GM19452 (cell line): ENCODE measurements around the gene NAPA.

Source experiments
- ATAC-seq: cut with Tn5 transposase; IDR thresholded peaks from one replicate; pipeline ENCODE4 v1.9.1; 2021; ENCODE audit not compliant: unreplicated experiment

The NAPA gene

DNA sequence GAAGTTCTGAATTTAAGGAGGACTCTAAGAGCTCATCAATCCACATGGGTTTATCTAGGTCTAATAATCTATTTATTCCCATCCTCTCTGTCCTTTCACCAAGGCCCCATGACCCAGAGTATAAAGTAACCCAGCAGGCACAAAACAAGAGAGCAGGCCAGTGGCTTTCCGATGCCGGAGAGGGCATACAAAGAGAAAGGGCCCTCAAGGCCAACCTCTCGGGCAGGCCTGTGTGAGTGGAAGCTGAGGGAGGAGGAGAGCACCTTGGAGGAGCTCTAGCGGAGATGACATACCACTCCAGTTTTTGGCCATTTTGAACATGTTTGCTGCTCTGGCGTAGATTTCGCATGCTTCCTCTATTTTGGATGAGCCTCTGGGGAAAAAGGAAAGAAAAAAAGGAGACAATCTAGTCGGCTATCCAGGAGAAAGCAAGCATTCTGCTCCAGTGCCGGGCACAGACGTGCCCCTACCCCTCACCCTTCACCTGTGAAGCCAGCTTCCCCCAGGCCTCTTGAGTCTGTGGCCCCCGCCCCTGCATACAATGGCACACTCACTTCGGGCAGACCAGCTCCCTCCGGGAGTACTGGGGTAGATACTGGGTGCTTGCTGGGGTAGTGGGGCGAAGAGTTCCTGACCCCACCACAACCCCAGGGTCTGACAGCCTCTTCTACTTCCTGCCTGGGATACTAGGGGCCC is 11.6 kb downstream of the NAPA start:
- ATAC-seq, result no peak

GRCh38 chr19:47499863-47500830 is 14.7 kb downstream of the NAPA start:
- ATAC-seq, result no peak

GRCh38 chr19:47499371-47499770 is 15.5 kb downstream of the NAPA start:
- no peak for ATAC-seq

- ATAC-seq, result no peak
Measured at GRCh38 chr19:47498561-47498960, 16.3 kb downstream of the NAPA start.

DNA sequence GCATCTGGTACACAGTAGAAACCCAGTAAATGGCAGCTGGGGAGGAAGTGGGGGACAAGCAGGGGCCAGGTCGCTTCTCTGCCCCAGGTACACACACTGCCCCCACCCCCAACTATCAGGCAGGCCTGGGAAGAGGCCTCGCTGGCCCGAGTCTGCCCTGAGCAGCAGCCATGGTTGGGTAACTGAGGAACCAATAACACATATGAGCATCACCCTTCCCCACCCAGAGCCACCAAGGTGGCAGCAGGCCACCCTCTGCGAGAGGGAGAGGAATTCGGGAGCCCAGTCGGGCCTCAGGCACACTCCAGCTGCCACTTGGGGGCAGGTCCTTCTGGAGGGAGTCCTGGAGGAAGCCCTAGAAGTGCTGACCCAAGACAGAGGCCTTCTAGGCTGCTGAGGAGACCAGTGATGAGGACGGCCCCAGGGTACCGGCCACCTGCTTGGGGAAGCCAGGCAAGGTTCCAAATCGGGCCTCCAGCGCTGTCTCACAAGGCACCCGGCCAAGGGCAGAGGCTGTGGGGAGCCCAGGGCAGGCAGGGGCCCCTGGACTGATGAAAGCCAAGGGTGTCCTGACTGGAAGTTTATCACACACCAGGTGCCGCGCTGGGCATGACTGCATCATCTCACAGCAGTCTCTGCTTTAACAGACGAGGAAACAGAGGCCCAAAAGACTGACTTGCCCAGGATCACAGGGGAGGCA is 16.9 kb downstream of the NAPA start:
- ATAC-seq, result no peak

DNA sequence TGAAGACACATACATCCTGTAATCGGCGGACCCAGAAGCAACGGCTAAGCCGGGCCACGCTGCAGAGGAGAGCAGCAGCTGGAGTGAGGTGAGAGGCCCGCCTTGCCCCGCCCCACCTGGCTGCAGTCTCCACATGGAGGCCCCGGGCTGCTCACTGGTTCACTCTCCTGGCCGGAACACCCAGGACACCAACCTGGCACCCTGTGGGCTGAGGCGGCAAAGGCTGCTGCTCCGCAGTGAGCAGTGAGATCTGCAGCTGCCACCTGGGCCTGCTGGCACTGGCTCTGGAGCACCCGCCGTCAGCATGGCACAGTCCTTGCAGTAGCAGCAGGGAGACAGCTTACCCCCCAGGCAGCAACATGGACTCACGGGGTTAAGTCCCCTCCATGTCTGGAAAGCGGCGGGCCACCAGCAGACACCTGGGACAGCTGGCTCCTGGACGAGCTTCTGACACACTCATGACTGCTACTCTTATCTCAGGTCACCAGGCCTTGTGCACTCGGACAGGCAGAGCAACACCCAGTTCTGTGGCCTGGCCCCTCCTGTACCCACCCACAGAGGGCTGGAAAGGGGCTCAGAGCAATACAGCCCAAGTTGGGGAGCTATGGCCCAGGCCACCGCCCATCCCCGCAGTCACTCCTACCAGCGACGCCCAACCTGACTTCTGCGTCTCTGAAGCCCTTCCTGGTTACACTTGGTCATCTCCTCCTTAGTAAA is 17.7 kb downstream of the NAPA start:
- no peak for ATAC-seq

- no peak for ATAC-seq
Measured at GRCh38 chr19:47495478-47496372, 19.1 kb downstream of the NAPA start.

GRCh38 chr19:47494729-47495128 is 20.1 kb downstream of the NAPA start:
- ATAC-seq, result no peak

- no peak for ATAC-seq
Measured at GRCh38 chr19:47494211-47494547, 20.7 kb downstream of the NAPA start.

DNA sequence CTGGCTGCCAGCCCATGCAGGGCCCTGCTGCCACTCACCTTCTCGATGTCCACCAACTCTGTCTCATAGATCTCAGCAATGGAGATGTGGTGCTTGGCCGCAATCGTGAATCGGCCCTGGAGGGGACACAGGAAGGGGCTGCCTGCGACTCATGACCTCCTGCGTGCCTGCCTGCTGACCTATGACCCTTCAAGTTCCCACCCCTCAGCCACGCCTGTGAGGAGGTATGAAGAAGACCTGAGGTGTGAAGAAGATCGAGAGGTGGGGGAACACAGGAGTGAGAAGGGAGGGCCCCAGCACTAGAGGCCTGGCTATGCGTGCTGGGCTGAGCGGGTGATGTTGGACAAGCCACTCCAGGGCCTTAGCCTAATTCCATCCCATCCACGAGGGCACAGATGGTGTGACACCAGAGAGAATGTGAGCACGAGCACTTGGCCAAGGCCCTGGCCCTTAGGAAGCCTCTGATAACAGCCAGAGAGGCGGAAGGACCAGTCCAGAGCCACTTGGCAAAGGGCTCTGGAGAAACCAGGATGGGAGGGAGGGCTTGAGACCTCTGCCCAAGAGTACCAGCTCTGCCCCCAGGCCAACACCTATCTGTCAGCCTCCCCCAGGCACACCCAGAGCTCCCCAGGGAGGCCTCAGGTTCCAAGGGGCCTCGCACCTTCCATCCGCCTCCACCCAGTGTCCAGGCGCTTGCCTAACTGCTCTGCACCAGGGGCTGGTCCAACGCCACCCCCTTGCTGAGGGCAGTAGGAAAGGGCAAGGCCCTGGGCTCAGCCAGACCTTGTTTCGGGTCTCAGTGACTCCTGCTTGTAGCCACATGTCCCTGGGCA is 21.3 kb downstream of the NAPA start:
- no peak for ATAC-seq

GRCh38 chr19:47492571-47493377 is 22.1 kb downstream of the NAPA start:
- no peak for ATAC-seq

DNA sequence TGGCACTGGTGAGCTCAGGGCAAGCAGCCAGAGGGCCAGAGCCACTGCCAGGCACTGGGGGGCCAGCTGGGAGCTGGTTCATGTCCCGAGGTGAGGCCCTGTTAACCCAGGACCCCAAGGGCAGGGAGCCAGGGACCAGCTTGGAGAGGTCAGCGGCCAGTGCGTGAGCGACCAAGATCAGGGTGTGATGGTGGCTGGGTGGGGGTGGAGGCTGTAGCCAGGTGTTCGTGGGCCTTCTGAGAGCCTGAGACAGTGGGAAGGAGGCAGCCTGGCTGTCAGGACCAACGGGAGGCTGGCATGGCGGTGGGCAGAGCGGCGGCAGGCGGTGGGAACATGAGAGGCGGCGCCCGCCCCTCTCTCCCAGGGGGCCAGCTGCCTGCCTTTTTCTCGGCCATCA is 22.7 kb downstream of the NAPA start:
- ATAC-seq, result no peak

GRCh38 chr19:47491358-47492136 is 23.3 kb downstream of the NAPA start:
- no peak for ATAC-seq

DNA sequence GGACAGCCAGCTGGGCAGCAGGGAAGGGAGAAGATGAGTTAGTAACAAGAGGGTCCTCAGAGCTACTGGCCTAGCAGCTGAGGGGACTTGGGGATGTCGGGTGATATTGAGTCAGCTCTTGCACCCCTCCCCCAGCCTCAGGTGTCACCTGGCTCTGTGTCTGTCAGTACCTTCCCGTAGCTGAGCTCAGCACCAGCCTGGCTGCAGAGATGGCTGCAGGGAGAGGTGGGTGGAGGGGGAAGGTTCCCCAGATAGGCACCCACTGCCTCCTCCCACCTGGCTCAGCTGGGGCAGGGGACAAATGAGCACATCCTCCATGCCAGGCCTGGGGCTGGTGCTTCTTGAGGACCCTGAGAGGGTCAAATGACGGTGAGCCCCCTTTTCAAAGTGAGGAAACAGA is 24.0 kb downstream of the NAPA start:
- ATAC-seq, result no peak

- no peak for ATAC-seq
Measured at GRCh38 chr19:47490031-47490430, 24.8 kb downstream of the NAPA start.

DNA sequence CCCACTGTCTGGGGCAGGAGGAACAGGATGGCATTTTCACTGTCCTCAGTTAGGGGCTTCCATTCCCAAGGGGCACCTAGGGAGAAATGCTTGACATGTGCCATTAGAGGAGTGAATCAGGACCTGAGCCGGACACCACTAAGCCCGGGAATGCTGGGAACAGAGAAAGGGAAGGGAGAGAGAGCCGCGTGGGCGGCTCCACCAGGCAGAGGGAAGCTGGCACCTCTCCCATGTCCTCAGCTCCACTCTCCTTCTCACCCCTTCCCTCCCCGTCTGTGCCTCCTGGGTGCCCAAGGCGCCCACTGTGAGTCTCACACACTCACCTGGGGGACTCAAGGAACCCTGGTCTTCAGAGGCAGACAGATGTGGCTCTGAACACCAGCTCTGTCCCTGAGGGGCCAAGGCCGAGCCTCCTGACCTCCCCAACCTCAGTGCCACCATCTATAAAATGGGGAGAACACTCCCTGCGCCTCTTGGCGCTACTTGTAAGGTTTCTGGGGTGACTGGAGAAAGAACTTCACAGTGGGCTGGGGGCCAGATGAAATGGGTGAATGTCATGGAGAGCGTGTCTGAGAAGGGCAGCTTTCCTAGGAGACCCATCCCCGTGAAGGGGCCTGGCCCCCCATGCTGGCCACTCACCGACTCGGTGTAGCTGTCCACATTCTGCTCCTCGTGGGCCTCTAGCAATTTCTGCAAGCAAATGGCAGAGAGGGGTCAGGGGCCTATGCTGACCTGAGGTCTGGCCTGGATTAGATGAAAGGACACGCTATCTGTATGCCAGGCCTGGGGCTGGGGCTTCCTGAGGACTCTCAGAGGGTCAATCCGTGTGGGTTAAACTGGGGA is 25.6 kb downstream of the NAPA start:
- no peak for ATAC-seq
